HepG2 (cell line): ENCODE results near the gene PLAAT3.

ENCODE experiments used
- CTCF ChIP-seq: sonication (generic); formaldehyde crosslinking; IDR thresholded peaks from 2 replicates; pipeline ENCODE4 v1.5.0; 2020; ENCODE audit warnings: mild to moderate bottlenecking, missing genetic modification reagents, moderate library complexity
- NCOA1 ChIP-seq: sonication (generic); formaldehyde crosslinking; IDR thresholded peaks from 2 replicates; pipeline ENCODE4 v1.9.0; 2021; ENCODE audit warnings: missing genetic modification reagents
- ZBTB38 ChIP-seq: sonication (generic); formaldehyde crosslinking; IDR thresholded peaks from 2 replicates; pipeline ENCODE4 v1.5.1; 2020; ENCODE audit warnings: mild to moderate bottlenecking, missing genetic modification reagents

GRCh38 chr11:63560506-63561180 is 53.6 kb downstream of the PLAAT3 start:
- TF ChIP-seq NCOA1 (no peak), CTCF (CRISPR knock-in tag) (no peak), ZBTB38 (CRISPR knock-in tag) (no peak)
